Stimulated activated memory B cell treated with anti-CD40 and anti-IgM and Interleukin-4, amounts not matched to agents 10 μg/mL and 1 μg/mL and 100 μg/mL, for 72 hours (primary cell): ENCODE measurements around the gene LDLRAD4.
A peak's percentile ranks its signal among the peaks of the same experiment; 100 is the strongest.

ENCODE experiments used
- ATAC-seq: fragments of 150-1000 bp; cut with Tn5 transposase; 2 replicates; pipeline ENCODE4 v1.10.0; 2021
- H3K27ac Mint-ChIP-seq: one replicate; pipeline ENCODE4 v1.8.0; 2022; ENCODE audit warnings: mild to moderate bottlenecking, mixed read lengths
- H3K27me3 Mint-ChIP-seq: one replicate; pipeline ENCODE4 v1.8.0; 2022; ENCODE audit warnings: mixed read lengths
- H3K36me3 Mint-ChIP-seq: one replicate; pipeline ENCODE4 v1.8.0; 2022; ENCODE audit warnings: mixed read lengths
- H3K4me1 Mint-ChIP-seq: one replicate; pipeline ENCODE4 v1.8.0; 2022; ENCODE audit warnings: mixed read lengths
- H3K4me3 Mint-ChIP-seq: one replicate; pipeline ENCODE4 v1.8.0; 2022; ENCODE audit warnings: mild to moderate bottlenecking, moderate library complexity, mixed read lengths
- H3K9me3 Mint-ChIP-seq: one replicate; pipeline ENCODE4 v1.8.0; 2022; ENCODE audit warnings: mixed read lengths

Gene LDLRAD4

DNA sequence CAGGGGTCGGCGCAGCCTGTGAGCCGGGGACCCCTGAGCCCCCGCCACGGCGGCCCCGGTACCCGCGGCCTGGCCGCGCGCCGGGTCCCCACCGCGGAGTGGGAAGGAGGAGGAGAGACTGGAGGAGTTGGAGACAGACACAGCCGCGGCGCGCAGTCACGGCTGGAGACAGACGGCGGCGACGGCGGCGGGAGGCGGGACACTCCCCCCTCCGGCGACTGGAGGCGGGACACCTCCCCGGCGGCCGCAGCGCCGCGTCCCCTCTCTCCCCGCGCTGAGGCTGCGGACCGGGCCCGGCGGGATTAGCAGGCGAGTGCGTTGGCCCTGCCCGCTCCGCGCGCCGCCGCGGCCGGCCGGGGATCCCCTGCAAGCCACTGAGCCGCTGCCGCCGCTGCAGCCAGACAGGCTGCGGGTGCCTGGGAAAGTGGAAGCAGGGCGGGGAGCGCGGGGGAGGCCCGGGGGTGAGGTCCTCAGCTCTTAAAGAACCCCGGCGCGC is 1.0 kb upstream of the LDLRAD4 start:
- peak; percentile 55 for ATAC-seq
- no peak overlapping the region for H3K27ac Mint-ChIP-seq
- no peaks in the 10 kb centered on the region for H3K9me3 Mint-ChIP-seq
- H3K36me3 Mint-ChIP-seq = no peaks in the 10 kb centered on the region
- H3K4me3 Mint-ChIP-seq = peak overlapping the region; percentile 25
- peaks cover 8% of the 10 kb centered on the region for H3K4me1 Mint-ChIP-seq
- peaks cover 84% of the 10 kb centered on the region for H3K27me3 Mint-ChIP-seq

DNA sequence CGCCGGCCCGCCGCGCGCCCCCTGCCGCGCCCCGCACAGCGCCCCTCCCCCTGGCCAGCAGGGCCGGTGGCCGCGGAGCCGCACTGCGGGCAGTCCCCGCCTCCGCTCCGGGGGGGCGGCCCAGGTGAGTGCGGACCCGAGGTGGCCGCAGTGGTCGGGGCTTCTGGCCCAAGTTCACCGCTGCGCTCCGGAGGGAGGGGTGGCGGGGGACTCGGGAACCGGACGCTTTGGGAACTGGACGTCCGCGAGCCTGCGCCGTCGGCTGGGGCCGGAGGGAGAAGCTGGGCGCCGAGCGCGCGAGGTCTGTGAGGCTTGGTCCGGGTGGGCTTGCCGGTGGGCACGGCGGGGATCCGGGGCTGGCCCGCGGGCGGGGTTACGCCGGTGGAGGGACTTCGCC is 591 bp upstream of the LDLRAD4 start:
- Mint-ChIP-seq H3K4me1 (peaks cover 8% of the 10 kb centered on the region), H3K4me3 (no peak overlapping the region), H3K27me3 (peaks cover 84% of the 10 kb centered on the region), H3K27ac (no peak overlapping the region), H3K9me3 (no peaks in the 10 kb centered on the region), H3K36me3 (no peaks in the 10 kb centered on the region)
- peak; percentile 18 for ATAC-seq

DNA sequence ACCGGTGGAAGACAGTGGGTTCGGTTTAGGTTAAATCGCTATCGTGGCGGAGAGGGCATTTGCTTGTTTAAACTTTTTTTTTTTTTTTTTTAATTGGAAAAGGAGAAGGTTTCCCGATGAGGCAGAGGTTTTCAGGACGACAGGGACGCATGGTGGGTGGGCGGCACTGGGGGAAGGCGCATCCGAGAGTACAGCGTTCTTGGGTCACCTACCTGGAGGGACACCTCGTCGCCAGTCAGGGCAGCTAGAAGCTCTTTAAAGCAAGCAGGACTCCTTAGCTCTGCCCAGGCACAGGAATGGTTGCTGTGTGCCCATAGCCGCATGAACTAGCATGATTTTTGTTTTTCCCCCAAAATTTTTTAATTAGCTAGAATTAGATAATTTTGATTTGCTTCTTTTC is 437 bp downstream of the LDLRAD4 start:
- Mint-ChIP-seq H3K9me3 (no peaks in the 10 kb centered on the region), H3K4me1 (peaks cover 8% of the 10 kb centered on the region), H3K4me3 (peak overlapping the region; percentile 19), H3K27me3 (peaks cover 78% of the 10 kb centered on the region), H3K36me3 (no peaks in the 10 kb centered on the region), H3K27ac (no peak overlapping the region)
- no peak for ATAC-seq

DNA sequence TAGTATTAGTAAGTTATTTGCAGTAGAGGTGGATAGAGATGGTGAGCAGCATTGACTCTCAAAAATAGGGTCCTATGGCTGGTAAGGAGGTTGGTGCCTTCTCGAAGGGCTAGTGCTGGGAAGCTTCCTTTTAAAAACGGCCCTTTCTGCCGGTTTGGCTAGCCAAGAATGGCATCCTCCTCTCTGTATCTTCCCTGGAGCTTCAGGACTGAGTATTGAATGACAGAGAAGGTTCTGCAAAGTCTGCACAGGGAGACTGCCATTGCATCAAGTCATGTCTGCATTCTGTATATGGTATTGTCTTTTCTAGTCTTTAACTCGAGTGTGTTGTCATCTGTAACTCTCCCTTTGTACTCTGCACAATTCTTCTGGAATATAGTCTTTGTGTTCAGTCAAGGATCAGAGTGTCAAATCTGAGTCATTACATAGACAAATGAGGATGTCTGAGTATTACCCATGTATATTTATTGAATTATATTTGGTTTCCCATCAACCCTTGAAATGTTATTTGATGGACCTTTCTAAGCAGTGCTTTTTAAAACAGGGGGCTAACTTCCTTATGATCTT is 1.1 kb downstream of the LDLRAD4 start:
- H3K27me3 Mint-ChIP-seq = peaks cover 72% of the 10 kb centered on the region
- H3K36me3 Mint-ChIP-seq = no peaks in the 10 kb centered on the region
- no peaks in the 10 kb centered on the region for H3K9me3 Mint-ChIP-seq
- no peak for ATAC-seq
- no peak overlapping the region for H3K4me3 Mint-ChIP-seq
- H3K4me1 Mint-ChIP-seq = peaks cover 8% of the 10 kb centered on the region
- H3K27ac Mint-ChIP-seq = no peak overlapping the region

DNA sequence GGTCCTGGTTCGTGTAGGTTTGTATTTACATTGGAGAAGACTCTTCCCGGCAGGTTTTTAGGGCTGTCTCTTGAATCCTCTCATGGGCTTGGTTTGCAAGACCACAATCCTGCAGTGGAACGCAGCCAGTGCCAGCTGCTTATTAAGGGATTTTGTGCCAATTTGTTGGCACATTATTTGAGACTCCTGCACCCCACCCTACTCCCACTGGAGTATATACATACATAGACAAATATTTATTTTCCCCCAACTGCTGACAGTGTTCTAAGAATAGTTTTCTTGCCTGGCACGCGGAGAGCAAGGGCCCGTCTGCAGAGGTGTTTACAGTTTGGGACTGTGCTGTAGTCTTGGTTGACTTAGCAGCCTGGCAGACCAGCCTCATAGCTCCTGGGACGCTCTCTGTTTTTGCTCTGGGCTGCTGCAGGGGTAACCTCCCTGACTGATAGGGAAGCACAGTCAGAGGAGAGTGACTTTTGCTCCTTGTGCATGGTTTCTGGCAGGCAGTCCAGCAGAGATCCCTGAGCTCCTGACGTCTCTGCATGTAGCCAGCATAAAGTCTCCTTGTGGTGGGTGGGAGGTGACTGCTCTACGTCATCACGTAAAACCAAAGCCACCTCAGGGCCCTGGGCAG is 1.9 kb downstream of the LDLRAD4 start:
- Mint-ChIP-seq H3K27me3 (peaks cover 69% of the 10 kb centered on the region), H3K9me3 (no peaks in the 10 kb centered on the region), H3K36me3 (no peaks in the 10 kb centered on the region), H3K4me1 (peaks cover 8% of the 10 kb centered on the region), H3K27ac (no peak overlapping the region), H3K4me3 (no peak overlapping the region)
- ATAC-seq = no peak

DNA sequence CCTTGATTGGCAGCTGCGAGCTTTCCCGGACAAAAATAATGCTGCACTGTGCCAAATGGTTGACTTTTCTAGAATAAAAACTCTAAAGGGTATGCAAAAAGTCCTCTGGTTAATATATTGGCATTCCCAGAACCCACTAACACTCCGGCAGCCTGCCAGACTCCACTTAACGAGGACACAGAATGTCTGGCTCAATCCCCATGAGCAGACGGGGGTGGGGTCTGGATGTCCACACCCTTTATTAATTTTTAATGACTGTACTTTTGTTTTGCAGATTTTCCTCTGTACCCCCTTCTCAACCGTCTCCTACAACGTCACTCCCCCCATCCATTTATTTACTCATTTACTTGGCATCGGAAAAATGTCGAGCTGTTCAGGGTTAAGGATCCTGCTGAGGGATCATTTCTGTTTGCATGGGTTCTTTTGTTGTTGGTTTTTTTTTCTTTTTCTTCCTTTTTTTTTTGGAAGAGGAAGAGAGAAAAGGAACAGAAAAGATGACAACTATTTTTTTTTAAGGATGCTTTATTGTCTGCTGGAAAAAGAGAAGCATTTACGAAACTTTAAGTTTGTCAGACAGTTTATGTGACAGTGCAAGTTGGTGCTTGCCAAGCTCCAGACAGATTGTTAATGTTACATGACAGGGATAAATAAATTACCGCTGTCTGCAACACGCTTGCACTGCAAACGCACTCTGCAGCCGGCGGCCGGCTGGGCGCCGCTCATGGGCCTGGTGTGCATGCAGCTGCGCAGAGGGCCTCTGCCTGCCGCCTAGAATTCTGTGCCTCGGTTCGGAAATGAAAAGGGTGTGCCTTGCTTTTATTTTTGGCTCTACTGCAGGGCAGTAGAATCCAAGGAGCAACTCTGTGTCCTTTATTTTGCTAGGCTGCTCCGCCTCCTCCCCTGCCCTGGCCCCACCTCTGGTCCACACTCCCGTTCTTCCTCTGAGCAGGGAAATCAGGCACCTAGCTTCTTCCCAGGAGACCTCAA is 3.6 kb downstream of the LDLRAD4 start:
- Mint-ChIP-seq H3K4me3 (no peak overlapping the region), H3K36me3 (no peaks in the 10 kb centered on the region), H3K27me3 (peaks cover 56% of the 10 kb centered on the region), H3K9me3 (no peaks in the 10 kb centered on the region), H3K27ac (no peak overlapping the region), H3K4me1 (no peaks in the 10 kb centered on the region)
- ATAC-seq = no peak

DNA sequence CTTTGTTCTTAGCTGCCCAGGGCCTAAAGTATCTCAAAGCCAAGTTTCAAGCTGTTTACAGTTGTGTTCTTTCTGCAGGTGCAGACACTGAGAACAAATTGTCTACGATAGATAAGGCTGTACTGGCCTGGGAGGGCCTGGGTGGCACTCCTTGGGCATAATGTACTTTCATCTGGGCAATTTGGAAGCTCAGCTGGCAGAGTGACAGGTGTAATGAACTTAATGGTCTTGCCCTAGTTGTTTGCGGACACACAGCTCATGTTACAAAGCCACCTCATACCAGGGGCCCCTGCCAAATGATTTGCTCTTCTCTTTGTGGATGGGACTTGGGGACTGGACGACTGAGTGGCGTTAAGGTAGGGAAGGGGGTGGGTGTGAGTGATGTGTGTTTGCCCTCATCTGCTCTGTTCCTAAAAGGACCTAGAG is 4.3 kb downstream of the LDLRAD4 start:
- peaks cover 56% of the 10 kb centered on the region for H3K27me3 Mint-ChIP-seq

DNA sequence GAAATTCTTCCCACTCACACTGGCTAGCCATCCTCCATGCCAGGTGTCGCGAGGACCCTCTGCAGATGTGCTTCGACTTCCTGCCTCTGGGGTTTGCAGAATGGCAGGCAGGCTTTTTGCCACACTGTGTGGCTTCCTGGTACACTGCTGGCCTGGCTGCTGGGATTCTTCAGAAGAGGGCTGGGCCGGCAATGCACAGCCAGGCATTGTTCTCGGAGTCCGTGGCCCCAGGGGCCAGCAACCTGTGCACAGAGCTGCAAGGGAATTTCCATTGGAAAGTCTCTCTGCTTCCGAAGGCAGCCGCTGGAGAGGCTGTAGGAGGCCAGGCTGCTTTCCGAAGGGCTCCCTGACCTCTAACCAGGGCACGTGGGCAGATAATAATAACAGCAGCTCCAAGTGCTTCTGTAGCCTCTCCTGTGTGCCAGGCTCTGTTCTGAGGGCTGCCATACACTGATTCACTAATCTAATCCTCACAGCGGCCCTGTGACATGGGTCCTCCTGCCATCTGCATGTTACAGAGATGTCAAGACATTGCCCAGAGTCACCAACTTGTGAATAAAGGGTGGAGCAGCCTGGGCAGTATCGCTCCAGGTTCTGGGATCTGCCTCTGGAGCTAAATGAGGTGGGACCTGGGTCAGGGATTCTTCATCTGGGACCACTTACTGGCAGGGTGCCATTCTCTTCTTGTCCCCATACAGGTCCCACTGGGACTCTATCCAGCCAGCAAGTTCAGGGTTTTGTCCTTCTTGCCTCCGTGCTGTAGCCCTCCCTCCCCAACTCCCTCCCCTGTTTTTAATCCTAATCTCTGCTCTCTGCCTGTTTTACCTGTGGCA is 5.0 kb downstream of the LDLRAD4 start:
- no peak overlapping the region for H3K27ac Mint-ChIP-seq
- H3K9me3 Mint-ChIP-seq = no peaks in the 10 kb centered on the region
- H3K36me3 Mint-ChIP-seq = no peaks in the 10 kb centered on the region
- ATAC-seq = no peak
- no peak overlapping the region for H3K4me3 Mint-ChIP-seq
- peaks cover 56% of the 10 kb centered on the region for H3K27me3 Mint-ChIP-seq
- H3K4me1 Mint-ChIP-seq = no peaks in the 10 kb centered on the region

More for the DNA sequence above, 4.3 kb downstream of the LDLRAD4 start:
- Mint-ChIP-seq H3K9me3 (no peaks in the 10 kb centered on the region), H3K4me3 (no peak overlapping the region), H3K36me3 (no peaks in the 10 kb centered on the region), H3K27ac (no peak overlapping the region), H3K4me1 (no peaks in the 10 kb centered on the region)
- ATAC-seq = no peak

DNA sequence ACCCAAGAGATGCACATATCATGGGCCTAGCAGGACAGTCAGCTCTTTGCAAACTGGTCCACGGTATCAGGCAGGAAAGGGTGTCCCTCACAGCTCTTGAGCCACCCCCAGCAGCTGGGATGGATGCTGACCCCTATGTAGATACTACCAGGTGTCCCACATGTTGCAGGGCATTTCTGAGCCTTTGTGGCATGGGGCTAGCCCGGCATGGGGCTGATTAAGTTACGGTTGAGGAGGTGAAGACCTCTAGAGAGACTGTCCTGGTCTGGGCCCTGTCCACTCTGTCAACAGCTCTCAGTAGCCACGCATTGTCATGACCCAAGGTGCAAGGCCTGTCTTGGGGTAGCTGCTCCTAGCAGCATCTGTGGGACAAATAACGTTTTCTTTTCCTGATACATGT is 6.7 kb downstream of the LDLRAD4 start:
- Mint-ChIP-seq H3K4me3 (no peak overlapping the region), H3K4me1 (no peaks in the 10 kb centered on the region), H3K36me3 (no peaks in the 10 kb centered on the region), H3K27ac (no peak overlapping the region), H3K9me3 (no peaks in the 10 kb centered on the region), H3K27me3 (peaks cover 40% of the 10 kb centered on the region)
- ATAC-seq = peak; percentile 5

DNA sequence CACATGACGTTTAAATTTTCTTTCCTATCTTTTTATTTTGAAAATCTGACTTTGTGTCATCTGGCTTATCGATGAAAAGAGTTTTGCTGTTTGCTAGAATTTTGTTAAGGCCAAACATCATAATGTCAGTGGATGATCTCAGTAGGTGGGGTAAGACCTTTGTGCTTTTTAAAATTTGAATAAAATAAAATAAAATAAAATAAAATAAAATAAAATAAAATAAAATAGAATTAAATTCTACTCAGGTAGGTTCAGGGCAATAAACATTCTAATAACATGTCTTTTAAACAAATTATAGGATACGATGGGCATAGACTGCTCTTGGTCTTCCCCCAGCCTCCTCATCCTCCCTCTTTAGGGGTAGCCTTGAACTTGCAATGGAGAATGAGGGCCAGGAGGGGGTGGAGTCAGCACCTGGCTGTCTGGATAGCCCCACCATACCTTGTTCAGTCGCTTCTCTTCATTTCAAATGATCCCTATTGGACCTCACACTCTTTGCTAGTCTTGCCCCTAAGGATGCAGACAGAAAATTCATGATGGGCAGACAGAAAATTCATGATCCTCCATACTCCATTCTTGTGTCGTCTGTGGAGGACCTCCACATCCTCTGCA is 8.1 kb downstream of the LDLRAD4 start:
- peaks cover 27% of the 10 kb centered on the region for H3K27me3 Mint-ChIP-seq
- H3K27ac Mint-ChIP-seq = no peak overlapping the region
- ATAC-seq = no peak
- no peaks in the 10 kb centered on the region for H3K36me3 Mint-ChIP-seq
- H3K4me3 Mint-ChIP-seq = no peak overlapping the region
- no peaks in the 10 kb centered on the region for H3K9me3 Mint-ChIP-seq
- H3K4me1 Mint-ChIP-seq = no peaks in the 10 kb centered on the region

DNA sequence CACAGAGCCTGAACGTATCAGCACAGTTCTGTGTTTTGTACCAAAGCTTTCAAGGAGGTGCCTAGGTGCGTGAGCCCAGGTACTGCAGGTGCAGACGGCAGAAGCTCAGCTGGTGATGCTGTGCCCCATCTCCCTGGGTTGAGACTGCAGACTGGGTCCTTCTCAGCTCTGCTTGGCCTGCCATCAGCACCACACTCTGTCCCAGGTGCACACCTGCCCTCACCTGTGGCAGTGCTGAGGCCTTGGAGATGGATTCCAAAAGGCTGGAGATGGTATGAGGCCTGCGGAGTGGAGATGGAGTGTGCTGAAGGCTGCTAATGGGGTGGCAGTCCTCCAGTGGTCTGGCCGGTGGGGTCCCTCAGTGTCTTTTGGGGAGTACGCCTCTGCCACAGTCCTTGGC is 9.3 kb downstream of the LDLRAD4 start:
- Mint-ChIP-seq H3K4me1 (no peaks in the 10 kb centered on the region), H3K9me3 (no peaks in the 10 kb centered on the region), H3K27me3 (peaks cover 24% of the 10 kb centered on the region), H3K4me3 (no peak overlapping the region), H3K36me3 (no peaks in the 10 kb centered on the region), H3K27ac (no peak overlapping the region)
- ATAC-seq = no peak

DNA sequence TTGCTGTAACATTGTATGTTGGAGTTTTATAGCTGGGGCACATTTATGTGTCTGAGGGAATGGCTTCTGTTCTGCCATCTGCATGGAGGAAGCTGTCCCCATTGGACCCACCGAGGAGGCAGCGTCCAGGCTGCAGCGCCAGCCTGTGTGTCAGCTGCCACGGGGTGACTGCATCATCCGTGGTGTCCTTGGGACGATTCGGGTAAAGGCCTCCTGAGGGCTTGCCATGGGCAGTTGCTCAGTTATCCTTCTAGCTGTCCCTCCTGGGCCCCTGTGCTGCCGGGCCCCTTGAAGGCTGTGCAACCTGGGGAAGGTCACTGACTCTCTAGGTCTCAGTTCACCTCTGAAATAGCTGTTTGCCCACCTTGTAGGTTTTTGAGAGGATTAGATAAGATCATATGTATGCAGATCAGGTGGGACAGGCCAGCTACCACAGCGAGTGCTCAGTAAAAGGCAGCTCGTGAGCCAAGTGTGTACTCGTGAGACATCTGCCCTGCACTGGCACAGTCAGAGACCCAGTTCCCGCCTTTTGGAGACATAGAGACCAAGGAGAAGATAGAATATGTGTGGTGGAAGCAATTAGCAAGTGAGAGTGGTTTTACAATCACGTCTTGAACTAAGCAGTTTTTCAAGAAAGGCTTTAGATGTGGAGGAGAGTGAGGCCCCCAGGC is 10.6 kb downstream of the LDLRAD4 start:
- Mint-ChIP-seq H3K27ac (no peak overlapping the region), H3K4me1 (no peaks in the 10 kb centered on the region), H3K9me3 (no peaks in the 10 kb centered on the region), H3K27me3 (peaks cover 19% of the 10 kb centered on the region), H3K36me3 (no peaks in the 10 kb centered on the region), H3K4me3 (no peak overlapping the region)
- no peak for ATAC-seq

DNA sequence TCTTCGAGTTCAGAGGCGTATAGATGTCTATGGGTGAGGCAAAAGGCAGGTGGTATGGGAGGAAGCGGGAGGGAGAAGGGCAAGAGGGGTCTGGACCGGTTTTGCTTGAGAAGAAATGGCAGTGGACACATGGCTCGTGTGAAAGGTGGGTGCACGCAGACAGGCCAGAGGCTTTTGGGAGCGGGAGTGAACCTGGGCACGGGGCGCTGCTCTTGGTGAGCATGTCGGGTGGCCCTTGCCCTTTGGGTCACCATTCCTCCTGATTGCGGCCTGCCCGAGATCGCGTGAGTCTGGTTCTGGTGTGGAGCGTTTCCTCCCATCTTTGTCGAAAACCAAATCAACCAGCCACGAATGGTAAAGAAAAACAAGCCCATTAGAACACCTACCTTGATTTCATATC is 12.6 kb downstream of the LDLRAD4 start:
- no peaks in the 10 kb centered on the region for H3K36me3 Mint-ChIP-seq
- no peaks in the 10 kb centered on the region for H3K4me1 Mint-ChIP-seq
- ATAC-seq = no peak
- no peak overlapping the region for H3K4me3 Mint-ChIP-seq
- H3K27ac Mint-ChIP-seq = no peak overlapping the region
- H3K27me3 Mint-ChIP-seq = peaks cover 11% of the 10 kb centered on the region
- H3K9me3 Mint-ChIP-seq = no peaks in the 10 kb centered on the region
